DOHH2 (cell line): ENCODE data around the gene NLRP1.

Experiments used
- H3F3A ChIP-seq: fragments of 200-600 bp; sonication (generic), shearing (Covaris generic); 2 replicates; pipeline ENCODE4 v1.6.0; 2016; ENCODE audit warnings: antibody characterized with exemption, mild to moderate bottlenecking; ENCODE audit not compliant: control insufficient read depth, insufficient read depth
- H3K27ac ChIP-seq: fragments of 200-600 bp; sonication (generic); 2 replicates; pipeline ENCODE4 v1.5.1; 2014; ENCODE audit warnings: low read depth, mild to moderate bottlenecking, low read length, moderate library complexity
- H3K27me3 ChIP-seq: fragments of 200-600 bp; sonication (generic); 2 replicates; pipeline ENCODE4 v1.6.1; 2014; ENCODE audit warnings: mild to moderate bottlenecking, low read length, mixed read lengths; ENCODE audit not compliant: control insufficient read depth
- H3K36me3 ChIP-seq: fragments of 200-600 bp; sonication (generic); 2 replicates; pipeline ENCODE4 v1.6.1; 2014; ENCODE audit warnings: mild to moderate bottlenecking, low read length, moderate library complexity, mixed read lengths; ENCODE audit not compliant: control insufficient read depth
- H3K4me1 ChIP-seq: fragments of 200-600 bp; sonication (generic); 2 replicates; pipeline ENCODE4 v1.6.1; 2014; ENCODE audit warnings: mild to moderate bottlenecking, low read length, mixed read lengths; ENCODE audit not compliant: control insufficient read depth
- H3K4me2 ChIP-seq: fragments of 200-600 bp; sonication (generic); 2 replicates; pipeline ENCODE4 v1.6.0; 2014; ENCODE audit warnings: mild to moderate bottlenecking, low read length, moderate library complexity
- H3K4me3 ChIP-seq: fragments of 200-600 bp; sonication (generic); 2 replicates; pipeline ENCODE4 v1.5.1; 2014; ENCODE audit warnings: mild to moderate bottlenecking, low read length, mixed read lengths
- H3K79me2 ChIP-seq: fragments of 200-600 bp; sonication (generic); 2 replicates; pipeline ENCODE4 v1.6.1; 2014; ENCODE audit warnings: mild to moderate bottlenecking, low read length, mixed read lengths; ENCODE audit not compliant: control insufficient read depth
- H3K9me2 ChIP-seq: fragments of 200-600 bp; sonication (generic); replicated peaks from 2 replicates; pipeline ENCODE4 v1.6.1; 2014; ENCODE audit warnings: mild to moderate bottlenecking, low read length, mixed read lengths; ENCODE audit not compliant: control insufficient read depth
- H3K9me3 ChIP-seq: fragments of 200-600 bp; sonication (generic); 2 replicates; pipeline ENCODE4 v1.6.1; 2014; ENCODE audit warnings: antibody characterized with exemption, low read length, mixed read lengths; ENCODE audit not compliant: control insufficient read depth, insufficient read depth
- H4K20me1 ChIP-seq: fragments of 200-600 bp; sonication (generic); 2 replicates; pipeline ENCODE4 v1.6.0; 2014; ENCODE audit warnings: low read depth, mild to moderate bottlenecking, antibody characterized with exemption, low read length, moderate library complexity; ENCODE audit not compliant: control insufficient read depth, insufficient read depth
- EZH2phosphoT487 ChIP-seq: fragments of 200-600 bp; sonication (generic); IDR thresholded peaks from 2 replicates; pipeline ENCODE4 v1.6.1; 2017; ENCODE audit warnings: borderline replicate concordance, mild to moderate bottlenecking, antibody characterized with exemption, low read length, moderate library complexity, mixed read lengths
- TF ChIP-seq, protein P1 (sequence below): fragments of 200-600 bp; sonication (generic); IDR thresholded peaks from one replicate; pipeline ENCODE4 v1.5.1; 2014; ENCODE audit warnings: antibody characterized with exemption, mild to moderate bottlenecking, low read depth, low read length; ENCODE audit not compliant: poor library complexity, severe bottlenecking

NLRP1 gene

DNA sequence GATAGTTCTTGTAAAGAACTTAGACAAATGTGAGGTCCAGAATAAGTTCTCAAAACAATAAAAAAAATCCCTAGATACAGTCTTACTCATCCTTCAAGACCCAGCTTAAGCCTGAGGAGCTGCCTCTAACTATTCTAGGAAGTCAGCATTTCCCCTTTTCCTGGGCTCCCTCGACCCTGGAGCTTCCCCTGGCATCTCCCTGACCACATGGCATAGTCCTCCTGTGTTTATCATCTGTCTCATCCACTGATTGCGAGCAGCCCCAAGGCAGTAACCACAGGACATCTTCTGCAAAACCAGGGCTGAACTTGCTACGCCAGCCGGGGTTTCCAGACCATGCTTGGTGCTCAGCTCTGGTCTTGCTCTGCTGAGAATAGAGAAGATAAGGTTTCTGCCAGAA, 36.7 kb upstream of the NLRP1 start:
- H3K4me2 ChIP-seq, result no peak overlapping the region
- no peak for TF ChIP-seq EZH2phosphoT487
- TF ChIP-seq, protein P1, sequence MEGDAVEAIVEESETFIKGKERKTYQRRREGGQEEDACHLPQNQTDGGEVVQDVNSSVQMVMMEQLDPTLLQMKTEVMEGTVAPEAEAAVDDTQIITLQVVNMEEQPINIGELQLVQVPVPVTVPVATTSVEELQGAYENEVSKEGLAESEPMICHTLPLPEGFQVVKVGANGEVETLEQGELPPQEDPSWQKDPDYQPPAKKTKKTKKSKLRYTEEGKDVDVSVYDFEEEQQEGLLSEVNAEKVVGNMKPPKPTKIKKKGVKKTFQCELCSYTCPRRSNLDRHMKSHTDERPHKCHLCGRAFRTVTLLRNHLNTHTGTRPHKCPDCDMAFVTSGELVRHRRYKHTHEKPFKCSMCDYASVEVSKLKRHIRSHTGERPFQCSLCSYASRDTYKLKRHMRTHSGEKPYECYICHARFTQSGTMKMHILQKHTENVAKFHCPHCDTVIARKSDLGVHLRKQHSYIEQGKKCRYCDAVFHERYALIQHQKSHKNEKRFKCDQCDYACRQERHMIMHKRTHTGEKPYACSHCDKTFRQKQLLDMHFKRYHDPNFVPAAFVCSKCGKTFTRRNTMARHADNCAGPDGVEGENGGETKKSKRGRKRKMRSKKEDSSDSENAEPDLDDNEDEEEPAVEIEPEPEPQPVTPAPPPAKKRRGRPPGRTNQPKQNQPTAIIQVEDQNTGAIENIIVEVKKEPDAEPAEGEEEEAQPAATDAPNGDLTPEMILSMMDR, result no peak
- H3F3A ChIP-seq, result no peaks in the 10 kb centered on the region

GRCh38 chr17:5619088-5619740, 34.9 kb upstream of the NLRP1 start:
- no peaks in the 10 kb centered on the region for H3K9me2 ChIP-seq
- TF ChIP-seq EZH2phosphoT487, result no peak
- TF ChIP-seq, protein P1, result no peak
- H3K36me3 ChIP-seq, result no peaks in the 10 kb centered on the region
- no peaks in the 10 kb centered on the region for H3K9me3 ChIP-seq
- no peaks in the 10 kb centered on the region for H3K4me1 ChIP-seq
- no peaks in the 10 kb centered on the region for H3K79me2 ChIP-seq
- no peak overlapping the region for H3K27ac ChIP-seq
- H3K4me2 ChIP-seq, result no peak overlapping the region
- H4K20me1 ChIP-seq, result 0 out of 2 replicates have a peak, but pooled peaks cover 4% of the 10 kb centered on the region
- H3F3A ChIP-seq, result no peaks in the 10 kb centered on the region
- no peak overlapping the region for H3K4me3 ChIP-seq
- H3K27me3 ChIP-seq, result peaks cover 14% of the 10 kb centered on the region

More for the DNA sequence above, 36.7 kb upstream of the NLRP1 start:
- Histone ChIP-seq H3K9me3 (no peaks in the 10 kb centered on the region), H3K79me2 (no peaks in the 10 kb centered on the region), H3K27ac (no peak overlapping the region), H3K4me3 (no peak overlapping the region), H3K27me3 (peaks cover 10% of the 10 kb centered on the region), H4K20me1 (0 out of 2 replicates have a peak, but pooled peaks cover 1% of the 10 kb centered on the region), H3K9me2 (no peaks in the 10 kb centered on the region), H3K36me3 (no peaks in the 10 kb centered on the region), H3K4me1 (no peaks in the 10 kb centered on the region)

DNA sequence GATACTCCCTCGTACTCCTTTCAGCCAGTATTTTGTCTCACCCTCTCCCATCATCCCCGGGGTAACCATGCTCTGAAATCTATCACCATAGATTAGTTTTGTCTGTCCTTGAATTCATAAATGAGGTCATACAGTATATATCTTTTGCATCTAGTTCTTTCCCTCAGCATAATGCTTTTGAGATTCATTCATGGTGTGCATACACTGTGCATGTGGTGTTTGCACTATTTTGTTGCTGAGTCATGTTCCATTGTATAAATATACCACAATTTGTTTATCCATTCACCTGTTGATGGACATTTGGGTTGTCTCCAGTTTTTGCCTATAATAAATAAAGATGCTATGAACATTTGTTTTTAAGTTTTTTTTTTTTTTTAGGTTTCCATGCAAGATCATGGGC, 34.2 kb upstream of the NLRP1 start:
- H3K4me3 ChIP-seq, result no peak overlapping the region
- H3K79me2 ChIP-seq, result no peaks in the 10 kb centered on the region
- no peaks in the 10 kb centered on the region for H3K9me3 ChIP-seq
- peaks cover 11% of the 10 kb centered on the region for H3K27me3 ChIP-seq
- 0 out of 2 replicates have a peak, but pooled peaks cover 4% of the 10 kb centered on the region for H4K20me1 ChIP-seq
- TF ChIP-seq, protein P1, result no peak
- TF ChIP-seq EZH2phosphoT487, result no peak
- H3K27ac ChIP-seq, result no peak overlapping the region
- H3K4me2 ChIP-seq, result no peak overlapping the region
- H3K9me2 ChIP-seq, result no peaks in the 10 kb centered on the region
- no peaks in the 10 kb centered on the region for H3K4me1 ChIP-seq
- no peaks in the 10 kb centered on the region for H3F3A ChIP-seq
- H3K36me3 ChIP-seq, result no peaks in the 10 kb centered on the region
